ENCODE measurements around the gene ADAT2. TPM values are rescaled to one million over a fixed set of nuclear protein-coding genes. Genes with fewer than 3 reads are reported as not detected.

The ADAT2 gene
- total RNA-seq, 1 donor from 2014 or later = 4.9 TPM

DNA sequence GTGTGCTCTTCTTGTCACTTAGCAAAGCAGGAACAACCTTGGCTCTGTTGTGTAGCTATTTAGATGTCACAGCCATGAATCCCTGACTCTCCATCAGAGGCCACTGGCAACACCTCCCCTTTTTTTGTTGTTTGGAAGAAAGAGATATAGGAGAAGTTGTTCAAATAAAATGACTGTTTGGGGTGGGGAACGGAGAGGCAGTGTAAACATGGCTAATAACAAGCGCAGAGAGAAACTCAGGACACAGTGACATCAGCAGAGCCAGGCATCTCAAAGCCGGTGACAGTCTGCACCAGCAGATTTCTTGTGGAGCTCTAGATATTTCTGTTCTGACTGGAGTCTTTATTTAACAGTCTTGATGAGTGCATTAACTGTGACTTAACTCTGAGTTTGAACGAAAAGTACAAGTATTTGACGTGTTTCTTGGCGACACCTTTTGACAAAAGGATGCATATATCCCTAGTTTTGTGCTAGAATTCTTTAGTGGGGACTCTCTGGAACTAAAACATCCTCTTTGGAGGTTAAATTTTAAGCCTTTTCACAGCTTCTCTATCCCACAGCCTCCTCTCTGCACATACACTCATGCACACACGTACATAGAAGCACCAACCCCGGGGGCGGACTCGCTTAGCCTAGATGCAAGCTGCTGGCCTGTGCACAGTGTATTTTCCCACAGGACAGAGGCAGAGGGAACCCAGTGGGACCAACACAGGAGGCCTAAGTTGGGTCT, 53.8 kb downstream of the ADAT2 start:
- ATAC-seq = no peak

DNA sequence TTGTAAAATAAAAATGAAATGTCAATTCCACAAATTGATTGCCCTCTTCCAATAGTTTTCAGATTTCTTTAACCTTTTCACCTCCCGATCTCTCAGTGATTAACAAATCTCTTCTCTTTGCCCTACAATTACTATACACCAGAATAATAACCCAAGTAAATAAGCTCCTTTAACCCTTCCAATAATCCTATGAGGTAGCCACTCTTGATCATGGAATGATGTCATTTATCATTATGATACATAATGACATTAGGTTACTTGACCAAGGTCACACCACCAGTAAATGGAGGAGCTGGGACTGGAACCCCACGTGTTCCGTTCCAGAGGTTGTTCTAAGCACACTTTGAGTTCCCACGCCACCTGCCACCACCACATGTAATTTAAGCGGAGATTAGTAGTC, 54.8 kb downstream of the ADAT2 start:
- ATAC-seq = no peak

DNA sequence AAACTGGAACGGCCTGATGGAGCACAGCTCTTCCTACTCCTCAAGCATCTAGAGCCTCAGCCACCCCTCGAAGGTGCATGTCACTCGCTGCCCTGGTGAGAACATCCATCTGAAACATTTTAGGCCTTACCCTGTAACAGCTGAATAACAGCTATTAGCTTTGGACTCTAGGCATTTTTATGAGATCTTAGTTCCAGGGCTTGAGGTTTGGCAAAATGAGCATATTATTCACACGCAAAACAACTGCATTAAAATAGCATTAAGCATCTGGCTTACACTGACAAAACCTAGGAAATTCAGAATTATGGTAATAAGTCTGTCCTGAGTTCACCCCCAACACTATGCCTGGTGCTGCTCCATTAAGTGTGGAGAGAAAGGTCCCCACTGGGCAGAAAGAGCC, 56.1 kb downstream of the ADAT2 start:
- ATAC-seq = no peak

DNA sequence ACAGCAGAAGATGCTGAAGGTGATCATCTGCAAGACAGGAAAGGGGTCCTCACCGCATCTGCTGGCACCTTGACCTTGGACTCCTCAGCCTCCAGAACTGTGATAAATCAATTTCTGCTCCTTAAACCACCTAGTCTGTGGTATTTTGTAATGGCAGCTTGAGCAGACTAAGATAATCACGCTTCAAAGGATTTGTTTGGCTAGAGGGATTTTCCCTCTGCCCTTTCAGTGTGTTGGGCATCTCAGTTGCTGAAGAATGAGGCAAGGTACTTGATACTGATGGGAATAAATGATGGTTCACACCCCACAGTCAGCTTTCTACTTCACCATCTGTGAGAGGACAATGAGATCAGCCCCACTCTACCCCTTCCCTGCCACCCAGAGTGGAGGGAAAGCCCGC, 60.2 kb downstream of the ADAT2 start:
- ATAC-seq = no peak

DNA sequence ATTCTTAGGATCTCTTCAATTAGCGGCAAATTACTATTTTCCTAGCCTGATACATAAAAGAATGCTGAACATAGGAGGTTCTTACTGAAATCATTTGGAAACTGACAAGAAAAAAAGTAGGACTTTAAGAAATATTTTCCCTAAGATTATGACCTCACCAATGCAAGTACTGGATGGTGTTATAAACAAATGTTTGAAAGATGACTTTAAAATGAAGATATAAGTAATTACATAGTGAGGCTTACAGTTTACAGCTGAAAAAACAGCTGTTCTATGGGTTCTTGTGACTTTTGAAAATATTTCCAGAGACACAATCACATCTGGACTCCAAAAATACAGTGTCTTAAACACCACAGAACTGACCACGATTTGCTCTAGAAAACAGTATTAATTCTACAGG, 64.9 kb downstream of the ADAT2 start:
- no peak for ATAC-seq

DNA sequence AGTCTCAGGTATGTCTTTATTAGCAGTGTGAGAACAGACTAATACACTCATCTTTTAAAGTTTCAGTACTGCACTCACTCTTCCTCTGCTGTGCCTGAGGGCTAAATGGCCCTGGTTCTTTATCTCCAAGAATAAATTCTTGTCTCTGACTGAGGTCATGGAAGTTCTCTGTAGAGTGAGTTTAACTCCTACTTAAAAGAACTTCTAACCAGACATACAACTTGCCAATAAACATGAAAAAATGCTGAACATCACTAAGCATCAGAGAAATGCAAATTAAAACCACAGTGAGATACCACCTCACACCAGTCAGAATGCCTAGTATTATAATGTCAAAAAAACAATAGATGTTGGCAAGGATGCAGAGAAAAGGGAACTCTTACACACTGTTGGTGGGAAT, 73.6 kb downstream of the ADAT2 start:
- no peak for ATAC-seq

DNA sequence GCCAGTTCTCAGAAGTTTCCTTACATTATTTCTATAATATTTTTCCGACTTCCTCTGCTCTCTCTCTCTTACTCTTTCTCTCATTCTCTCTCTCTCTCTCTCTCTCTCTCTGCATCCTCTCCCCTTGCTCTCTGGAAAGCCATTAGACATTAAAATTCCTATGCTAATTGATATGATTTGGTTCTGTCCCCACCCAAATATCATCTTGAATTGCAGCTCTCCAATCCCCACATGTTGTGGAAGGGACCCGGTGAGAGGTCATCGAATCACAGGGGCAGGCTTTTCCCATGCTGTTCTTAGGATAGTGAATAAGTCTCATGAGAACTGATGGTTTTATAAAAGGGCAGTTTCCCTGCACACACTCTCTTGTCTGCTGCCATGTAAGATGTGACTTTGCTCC, 74.1 kb downstream of the ADAT2 start:
- ATAC-seq = no peak

DNA sequence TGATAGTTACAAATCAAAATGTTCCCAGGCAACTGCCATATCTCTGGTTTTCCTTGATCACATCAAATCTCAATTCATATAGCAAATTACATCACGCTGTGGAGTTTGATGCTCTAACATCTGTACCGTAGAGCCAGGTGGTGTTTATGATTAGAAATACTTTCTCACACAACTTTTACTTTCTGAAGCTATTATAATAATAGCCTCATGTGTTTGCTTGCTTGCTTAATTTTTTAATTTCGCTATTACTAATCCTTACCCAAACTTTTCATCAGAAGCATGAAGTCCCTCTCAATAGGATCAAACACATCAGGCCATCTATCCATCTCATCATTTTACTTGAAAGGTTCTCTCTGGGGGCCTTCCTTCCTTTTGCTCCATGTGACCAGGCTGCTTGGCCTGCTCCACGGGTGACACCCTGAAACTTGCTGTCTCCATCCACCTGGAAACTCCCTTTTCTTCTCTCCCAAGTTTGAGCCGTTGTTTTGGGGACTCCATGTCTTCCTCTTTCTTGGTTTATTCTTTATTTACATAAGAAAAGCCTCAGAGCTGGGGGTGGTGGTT, 75.4 kb downstream of the ADAT2 start:
- ATAC-seq = no peak

DNA sequence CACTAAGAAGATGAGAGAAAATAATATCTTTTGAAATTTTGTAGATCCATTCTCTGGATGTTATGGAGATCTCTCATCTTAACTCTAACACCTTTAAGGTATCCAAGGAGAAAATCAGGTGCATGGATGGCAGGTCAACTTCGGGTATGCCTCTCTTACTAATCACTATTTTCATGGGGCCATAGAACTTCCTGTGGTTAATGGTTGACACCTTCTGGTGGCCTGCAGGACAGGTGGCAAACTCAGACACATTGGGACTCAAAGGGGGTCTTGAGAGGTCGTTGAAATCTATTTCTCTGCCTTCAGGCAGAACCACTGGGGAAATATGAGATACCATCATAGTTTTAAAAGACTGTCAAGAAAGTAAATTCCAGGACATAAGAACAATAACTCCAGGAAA, 76.5 kb downstream of the ADAT2 start:
- ATAC-seq = no peak

Other genes starting within 250 kb of the ADAT2 start
- 23.9 TPM for gene PEX3, start 110 bp upstream of the ADAT2 start, total RNA-seq
- 20.1 TPM for gene FUCA2, start 61.0 kb upstream of the ADAT2 start, total RNA-seq
- 34.8 TPM for gene PHACTR2, start 227.3 kb upstream of the ADAT2 start, total RNA-seq

Data from esophagus mucosa (tissue), 1 donor.